Islet precursor cell (in vitro differentiated cells): ENCODE data around the gene PHACTR1.

ENCODE experiments used
- DNase-seq: peaks from one replicate; pipeline ENCODE4 v3.0.0-alpha.2; 2018

PHACTR1 gene

GRCh38 chr6:13172291-13172690, 455.7 kb downstream of the PHACTR1 start:
- no peak for DNase-seq

- DNase-seq = no peak
Measured at GRCh38 chr6:13175087-13175486, 458.5 kb downstream of the PHACTR1 start.

DNA sequence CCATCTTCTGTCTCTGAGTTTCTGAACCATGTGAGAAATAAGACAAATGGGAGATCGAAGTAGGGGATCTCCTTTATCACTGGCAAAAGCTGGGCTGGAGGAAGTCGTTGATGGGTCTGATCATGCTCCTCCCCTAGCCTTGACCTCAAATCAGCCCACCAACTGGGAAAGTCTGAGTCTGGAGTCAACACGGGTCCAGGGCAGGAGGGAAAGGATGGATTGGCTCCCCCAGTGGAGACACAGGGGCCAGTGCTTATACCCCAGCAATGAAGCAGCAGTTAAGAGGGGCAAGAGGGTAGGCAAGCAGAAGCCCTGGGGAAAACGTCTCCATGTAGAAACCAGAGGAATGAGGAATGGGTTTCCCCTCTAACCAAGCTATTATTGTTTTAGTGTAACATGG, 459.2 kb downstream of the PHACTR1 start:
- DNase-seq = no peak

DNA sequence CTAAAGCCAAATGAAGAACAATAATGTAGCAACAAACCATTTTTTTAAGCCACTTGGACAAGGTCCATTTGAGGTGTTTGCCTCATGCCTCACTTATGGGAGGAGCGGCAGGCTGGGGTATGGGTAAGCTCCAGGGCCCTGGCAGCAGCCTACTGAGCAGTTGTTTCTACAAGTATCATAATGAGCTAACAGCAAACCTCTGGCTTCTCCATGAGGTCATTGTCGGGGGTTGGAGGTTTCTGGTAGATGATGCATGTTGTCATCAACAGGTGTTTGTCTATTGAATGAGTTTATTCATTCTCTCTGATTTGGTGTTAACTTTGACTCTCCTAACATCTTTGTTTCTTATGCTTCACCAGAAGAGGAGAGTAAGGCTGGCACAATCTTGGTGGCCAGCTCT, 461.1 kb downstream of the PHACTR1 start:
- no peak for DNase-seq

- no peak for DNase-seq
Measured at GRCh38 chr6:13178107-13178506, 461.5 kb downstream of the PHACTR1 start.

DNA sequence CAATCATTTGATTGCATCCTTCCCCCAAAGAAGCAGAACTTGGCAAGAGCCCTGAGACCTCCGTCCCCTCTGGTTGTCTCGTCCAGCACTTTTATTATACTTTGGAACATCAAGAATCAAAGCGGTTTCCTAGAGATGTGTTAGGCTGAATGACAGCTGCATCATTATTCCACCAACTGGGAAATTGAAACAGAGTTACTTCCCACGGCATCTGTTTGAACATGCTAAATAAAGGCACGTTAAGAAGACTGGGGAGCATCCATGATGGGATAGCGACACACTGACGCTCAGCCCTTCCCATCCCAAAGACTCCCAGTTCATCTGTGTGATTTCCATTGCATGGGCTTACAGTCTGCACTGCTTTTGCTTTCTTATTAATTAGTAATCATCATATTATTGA, 464.0 kb downstream of the PHACTR1 start:
- no peak for DNase-seq

DNA sequence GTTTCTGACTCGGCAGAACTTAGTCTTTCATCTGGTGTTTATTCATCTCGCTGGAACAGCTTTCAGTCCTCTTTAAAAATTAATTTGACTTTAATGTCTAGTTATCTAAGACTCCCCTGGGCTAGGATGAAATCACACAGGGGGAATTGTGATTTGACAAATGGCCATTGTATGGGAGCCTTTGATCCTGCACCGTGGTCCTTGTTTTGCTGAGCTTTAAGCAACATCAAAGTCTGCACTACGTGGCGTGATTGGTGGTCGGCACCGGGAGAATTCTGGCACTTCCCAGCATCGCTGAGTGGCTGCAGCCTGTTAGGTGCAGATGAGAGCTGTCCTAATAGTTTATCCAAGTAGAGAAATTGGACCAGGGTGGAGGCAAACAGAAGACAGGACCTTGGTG, 464.8 kb downstream of the PHACTR1 start:
- DNase-seq = no peak

GRCh38 chr6:13183415-13184088, 467.0 kb downstream of the PHACTR1 start:
- no peak for DNase-seq

DNA sequence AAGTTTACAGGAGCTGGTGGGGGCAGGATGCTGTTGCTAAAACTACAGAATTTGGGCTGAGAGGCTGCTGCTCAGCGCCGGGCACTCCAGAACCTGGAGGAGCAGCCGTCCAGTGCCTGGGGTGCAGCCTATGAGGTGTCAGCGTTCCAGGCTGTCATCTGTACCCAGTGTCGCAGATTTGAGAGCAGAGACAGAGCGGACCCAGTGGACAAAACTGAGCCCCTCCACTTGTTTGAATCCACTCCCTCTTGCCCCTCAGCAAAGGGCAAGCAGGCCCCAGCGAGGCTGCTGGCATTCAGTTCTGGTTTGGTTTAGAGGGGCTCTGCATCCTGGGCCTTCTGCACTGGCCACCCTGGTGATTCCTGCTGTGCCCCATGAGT, 467.5 kb downstream of the PHACTR1 start:
- no peak for DNase-seq

- DNase-seq = no peak
Measured at GRCh38 chr6:13184547-13184946, 468.0 kb downstream of the PHACTR1 start.

GRCh38 chr6:13186861-13187260, 470.3 kb downstream of the PHACTR1 start:
- DNase-seq = no peak

DNA sequence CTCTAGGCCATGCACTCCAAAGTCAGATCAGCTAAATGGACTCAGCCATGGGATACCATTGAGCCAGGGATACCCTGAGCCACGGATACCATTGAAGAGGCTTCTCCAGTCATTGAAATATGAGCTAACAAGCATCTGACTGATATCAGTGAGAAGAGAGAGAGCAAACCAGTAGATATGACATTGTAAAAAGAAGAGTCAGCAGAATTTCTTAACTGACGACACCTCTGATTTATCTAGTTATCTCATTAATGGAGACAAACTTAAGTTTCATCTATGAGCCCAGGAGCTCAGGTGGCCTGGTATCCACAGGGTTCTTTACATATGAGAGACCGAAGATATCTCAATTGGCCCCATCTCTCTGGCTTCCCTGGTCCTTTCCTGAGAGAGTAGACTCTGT, 471.1 kb downstream of the PHACTR1 start:
- no peak for DNase-seq

- no peak for DNase-seq
Measured at GRCh38 chr6:13188306-13188705, 471.7 kb downstream of the PHACTR1 start.

DNA sequence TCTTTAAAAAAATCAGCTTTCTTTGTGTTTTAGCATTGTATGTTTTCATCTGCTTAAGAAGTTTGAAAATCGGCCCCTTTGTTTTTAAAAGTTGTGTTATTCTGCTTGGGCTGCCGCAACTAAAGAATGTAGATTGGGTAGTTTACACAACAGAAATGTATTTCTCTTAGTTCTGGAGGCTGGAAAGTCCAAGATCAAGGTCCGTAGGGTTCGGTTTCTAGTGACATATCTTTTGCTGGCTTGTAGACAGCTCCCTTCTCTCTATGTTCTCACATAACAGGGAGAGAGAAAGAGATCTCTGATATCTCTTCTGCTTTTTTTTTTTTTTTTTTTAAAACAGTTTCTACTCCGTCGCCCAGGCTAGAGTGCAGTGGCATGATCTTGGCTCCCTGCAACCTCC, 473.1 kb downstream of the PHACTR1 start:
- no peak for DNase-seq

GRCh38 chr6:13190376-13190775, 473.8 kb downstream of the PHACTR1 start:
- DNase-seq = no peak

- no peak for DNase-seq
Measured at GRCh38 chr6:13191461-13191860, 474.9 kb downstream of the PHACTR1 start.

GRCh38 chr6:13194852-13195251, 478.3 kb downstream of the PHACTR1 start:
- DNase-seq = peak; percentile 73

GRCh38 chr6:13195803-13196202, 479.2 kb downstream of the PHACTR1 start:
- DNase-seq = no peak

GRCh38 chr6:13198168-13198567, 481.6 kb downstream of the PHACTR1 start:
- DNase-seq = no peak

- no peak for DNase-seq
Measured at GRCh38 chr6:13201336-13201735, 484.8 kb downstream of the PHACTR1 start.

DNA sequence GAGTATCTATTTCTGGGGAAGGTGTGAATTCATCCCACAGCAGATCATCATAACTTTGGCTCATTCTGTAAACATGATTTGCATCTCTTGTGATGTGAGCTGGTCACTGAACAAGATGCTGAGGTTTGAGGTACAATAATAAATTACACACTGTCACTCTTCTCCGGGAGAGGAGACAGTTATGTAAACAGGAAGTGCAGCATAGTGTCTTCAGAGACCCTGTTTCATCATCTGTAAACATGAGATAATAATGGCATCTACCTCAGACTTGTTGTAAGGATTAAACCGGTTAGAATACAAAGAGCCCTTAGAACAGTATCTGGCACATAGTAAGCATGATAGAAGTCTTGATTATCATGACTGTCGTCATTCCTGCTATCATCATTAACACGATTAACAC, 486.6 kb downstream of the PHACTR1 start:
- no peak for DNase-seq

GRCh38 chr6:13205106-13205505, 488.5 kb downstream of the PHACTR1 start:
- DNase-seq = no peak

GRCh38 chr6:13212096-13212495, 495.5 kb downstream of the PHACTR1 start:
- DNase-seq = no peak

DNA sequence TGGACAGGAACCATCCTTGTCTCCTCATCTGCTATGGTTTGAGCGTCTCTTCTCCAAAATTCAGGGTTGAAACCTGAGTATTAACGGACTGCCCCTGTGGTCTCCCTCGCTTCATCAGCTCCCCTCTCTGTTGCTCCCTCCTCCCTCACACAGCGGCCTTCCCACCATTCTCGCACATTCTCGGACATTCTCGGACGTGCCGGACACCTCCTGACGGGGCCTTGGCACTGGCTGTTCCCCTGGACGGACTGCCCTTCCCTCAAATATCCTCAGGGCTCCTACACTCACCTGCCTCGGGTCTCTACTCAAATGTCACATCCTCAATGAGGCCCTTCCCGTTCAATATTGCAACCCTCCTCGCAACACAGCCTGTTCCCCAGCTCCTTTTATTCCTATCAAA, 496.0 kb downstream of the PHACTR1 start:
- no peak for DNase-seq

DNA sequence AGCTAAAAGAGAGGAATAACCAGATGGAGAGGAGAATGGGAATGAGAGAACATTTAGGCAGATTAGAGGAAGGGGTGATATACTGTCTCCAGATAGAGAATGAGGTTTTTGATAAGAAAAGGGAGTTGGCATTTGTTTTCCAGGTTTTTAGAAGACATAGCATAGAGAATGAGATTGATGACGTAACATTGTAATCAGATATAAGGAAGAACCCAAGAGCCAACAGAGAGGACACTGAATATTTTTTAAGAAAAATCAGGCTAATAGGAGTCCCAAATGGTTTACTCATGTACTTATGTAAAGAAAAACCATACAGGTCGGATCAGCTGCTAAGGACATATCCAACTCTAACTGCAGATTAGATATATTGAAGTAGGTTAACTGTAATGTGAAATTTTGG, 498.8 kb downstream of the PHACTR1 start:
- no peak for DNase-seq
